PC-9 (cell line): Measurements from ENCODE around the gene UGT2B10.

ENCODE experiments used
- CTCF ChIP-seq: fragments of 200-600 bp; sonication (generic); conservative IDR thresholded peaks from 2 replicates; pipeline ENCODE4 v1.6.1; 2017; ENCODE audit warnings: mixed run types, antibody characterized with exemption, mild to moderate bottlenecking, moderate library complexity
- EZH2 ChIP-seq: fragments of 200-600 bp; sonication (generic); IDR thresholded peaks from 2 replicates; pipeline ENCODE4 v1.8.0; 2017; ENCODE audit warnings: antibody characterized with exemption, low read depth

GRCh38 chr4:68810919-68811318 is 4.9 kb upstream of the UGT2B10 start:
- TF ChIP-seq CTCF: no peak
- TF ChIP-seq EZH2: no peak
